ENCODE measurements around the gene PRORP. TPM values are rescaled to one million over a fixed set of nuclear protein-coding genes. Genes with fewer than 3 reads are reported as not detected.

Gene PRORP
- polyA plus RNA-seq, 2 of the 4 experiments (the other 2 are of a cell fraction), result 29.2 to 38.8 TPM

DNA sequence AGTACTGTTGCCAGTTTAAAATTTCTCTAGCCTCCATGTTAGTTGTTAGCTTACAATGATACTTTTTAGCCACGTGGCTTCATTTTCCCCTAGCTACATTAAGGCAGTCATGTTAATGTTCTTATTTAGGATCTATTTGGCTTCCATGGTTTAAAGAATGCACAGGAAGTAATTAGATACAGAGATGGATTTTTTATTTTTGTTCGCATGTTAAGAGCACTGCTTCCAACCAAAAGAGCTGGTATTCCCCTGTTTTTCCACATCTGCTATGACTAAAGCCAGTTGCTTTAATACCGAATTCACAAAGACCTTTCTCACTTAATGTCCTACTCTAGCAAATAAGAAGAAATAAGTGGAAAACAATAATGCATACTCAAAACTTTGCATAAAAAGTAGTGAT is 45.1 kb downstream of the PRORP start:
- Histone ChIP-seq H3K4me2 (no peak overlapping the region), H3K9me3 (no peaks in the 10 kb centered on the region), H3K4me3 (no peak overlapping the region), H3K4me1 (no peaks in the 10 kb centered on the region; the same call in 2 of the 3 replicates), H3K27ac (no peak overlapping the region)
- no peak for DNase-seq (ENCODE audit: low read depth in 1 of 2, low spot score in 1 of 2)
- FAIRE-seq, result peak; percentile 43
- TF ChIP-seq ZSCAN20 (CRISPR knock-in tag; IDR thresholded peaks at IDR 0.05) (no peak), GATA3 (IDR thresholded peaks at IDR 0.05; ENCODE audit: borderline replicate concordance) (no peak), RNF2 (IDR thresholded peaks at IDR 0.05; ENCODE audit: borderline replicate concordance, low read depth) (no peak), CHD4 (IDR thresholded peaks at IDR 0.05; ENCODE audit: borderline replicate concordance) (no peak), RCOR1 (IDR thresholded peaks at IDR 0.05; ENCODE audit: low read depth, low read length) (no peak)
- WGBS (ENCODE audit: missing lambda C conversion rate), result 79% methylated on average over 3 of the region's 3 CpGs
- POLR2A ChIA-PET, result no interaction called here
- ATAC-seq, result no peak
- CTCF ChIA-PET, result no interaction called here

Other genes starting within 250 kb of the PRORP start
- 35.0 and 38.2 TPM in 2 replicates for gene BAZ1A, start 247.2 kb upstream of the PRORP start, polyA plus RNA-seq (2011; rRNA removed)
- gene BAZ1A, start 247.2 kb upstream of the PRORP start, polyA plus RNA-seq (2017; fragmentation: RNase III; extraction: RNeasy Plus Mini Kit Qiagen cat#74134 plus additional on column Dnase treatment), result 32.4 to 33.7 TPM (median 32.9 TPM) in 3 replicates
- gene SRP54, start 139.6 kb upstream of the PRORP start, polyA plus RNA-seq (2011; rRNA removed), result 62.5 and 103 TPM in 2 replicates
- 70.2 to 73.8 TPM (median 70.8 TPM) in 3 replicates for gene SRP54, start 139.6 kb upstream of the PRORP start, polyA plus RNA-seq (2017; fragmentation: RNase III; extraction: RNeasy Plus Mini Kit Qiagen cat#74134 plus additional on column Dnase treatment)
- 79.8 and 102 TPM in 2 replicates for gene FAM177A1, start 76.3 kb upstream of the PRORP start, polyA plus RNA-seq (2011; rRNA removed)
- 73.9 to 85.4 TPM (median 76.9 TPM) in 3 replicates for gene FAM177A1, start 76.3 kb upstream of the PRORP start, polyA plus RNA-seq (2017; fragmentation: RNase III; extraction: RNeasy Plus Mini Kit Qiagen cat#74134 plus additional on column Dnase treatment)
- 24.1 and 32.1 TPM in 2 replicates for gene PPP2R3C, start 562 bp upstream of the PRORP start, polyA plus RNA-seq (2011; rRNA removed)
- 19.2 to 23.9 TPM (median 21.6 TPM) in 3 replicates for gene PPP2R3C, start 562 bp upstream of the PRORP start, polyA plus RNA-seq (2017; fragmentation: RNase III; extraction: RNeasy Plus Mini Kit Qiagen cat#74134 plus additional on column Dnase treatment)
- gene PSMA6, start 169.8 kb downstream of the PRORP start, polyA plus RNA-seq (2011; rRNA removed), result 321 and 369 TPM in 2 replicates
- gene PSMA6, start 169.8 kb downstream of the PRORP start, polyA plus RNA-seq (2017; fragmentation: RNase III; extraction: RNeasy Plus Mini Kit Qiagen cat#74134 plus additional on column Dnase treatment), result 395 to 409 TPM (median 406 TPM) in 3 replicates

Data from A549 (cell line).